Lower leg skin (tissue), 4 donors: ENCODE results near the gene ELF1. TPM values are rescaled to one million over a fixed set of nuclear protein-coding genes. Genes with fewer than 3 reads are reported as not detected.

Source experiments
- DNase-seq, 2 donors: peaks; one replicate each; pipeline ENCODE4 v3.0.0-alpha.2; 2019; ENCODE audit warnings: low spot score in 2 of 2
- H3K4me3 ChIP-seq: fragments of 200-600 bp; sonication (generic); 2 replicates; pipeline ENCODE4 v1.5.1; 2017; ENCODE audit warnings: mild to moderate bottlenecking, low read depth; ENCODE audit not compliant: poor library complexity, severe bottlenecking
- POLR2A ChIP-seq, 2 donors: fragments of 450-650 bp; IDR thresholded peaks; one replicate each; pipeline ENCODE4 v1.6.1; 2016 to 2017; ENCODE audit warnings: antibody characterized with exemption in 2 of 2, mild to moderate bottlenecking in 1 of 2, moderate library complexity in 1 of 2
- WGBS, 2 donors: methylation state at CpG; one replicate each; pipeline ENCODE4 v1.1.5; 2018; 5-methylcytosine and 5-hydroxymethylcytosine counted together
- intact Hi-C: fragments of 100-400 bp; cut with DNase I; formaldehyde crosslinking; loops from one replicate; pipeline ENCODE4 v1.15.0; 2023; ENCODE audit warnings: low total_unique reads
- total RNA-seq, 4 donors: library from RNA; depleted of rRNA; stranded (reverse); fragments of >200 nt; gene quantifications; one replicate each; pipeline ENCODE4 v1.1.0, GENCODE V29; 2016
- TF ChIP-seq, protein P1 (sequence below), 3 donors: fragments of 450-650 bp; IDR thresholded peaks; one replicate each; pipeline ENCODE4 v1.5.1; 2016; ENCODE audit warnings: antibody characterized with exemption in 3 of 3, mild to moderate bottlenecking in 3 of 3, moderate library complexity in 2 of 3

Gene ELF1
- total RNA-seq, 4 donors from 2014 or later: 112 to 137 (median 125) TPM

DNA sequence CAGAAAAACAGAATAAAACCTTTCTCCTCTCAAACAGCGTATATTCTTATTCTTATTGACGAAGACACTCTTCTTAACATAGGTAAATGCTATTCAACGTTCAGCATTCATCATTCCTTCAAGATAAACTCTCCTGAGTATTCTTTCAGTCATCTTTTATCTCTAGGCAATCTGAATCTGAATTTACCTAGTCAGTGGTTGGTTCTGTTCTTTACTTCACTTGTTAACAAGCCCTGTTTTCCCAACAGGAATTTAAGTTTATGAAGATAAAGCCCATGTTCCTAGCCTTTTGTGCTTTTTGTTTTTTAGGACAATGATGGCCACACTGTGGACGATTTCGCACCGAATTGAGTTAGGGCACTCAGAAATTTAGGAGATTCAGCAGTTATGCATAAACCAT, 3.2 kb downstream of the ELF1 start:
- no peak overlapping the region for H3K4me3 ChIP-seq
- intact Hi-C loops: no loop called here
- no peak for DNase-seq
- 78 to 82% methylated on average over 6 of the region's 6 CpGs for WGBS, 2 donors
- TF ChIP-seq, protein P1, sequence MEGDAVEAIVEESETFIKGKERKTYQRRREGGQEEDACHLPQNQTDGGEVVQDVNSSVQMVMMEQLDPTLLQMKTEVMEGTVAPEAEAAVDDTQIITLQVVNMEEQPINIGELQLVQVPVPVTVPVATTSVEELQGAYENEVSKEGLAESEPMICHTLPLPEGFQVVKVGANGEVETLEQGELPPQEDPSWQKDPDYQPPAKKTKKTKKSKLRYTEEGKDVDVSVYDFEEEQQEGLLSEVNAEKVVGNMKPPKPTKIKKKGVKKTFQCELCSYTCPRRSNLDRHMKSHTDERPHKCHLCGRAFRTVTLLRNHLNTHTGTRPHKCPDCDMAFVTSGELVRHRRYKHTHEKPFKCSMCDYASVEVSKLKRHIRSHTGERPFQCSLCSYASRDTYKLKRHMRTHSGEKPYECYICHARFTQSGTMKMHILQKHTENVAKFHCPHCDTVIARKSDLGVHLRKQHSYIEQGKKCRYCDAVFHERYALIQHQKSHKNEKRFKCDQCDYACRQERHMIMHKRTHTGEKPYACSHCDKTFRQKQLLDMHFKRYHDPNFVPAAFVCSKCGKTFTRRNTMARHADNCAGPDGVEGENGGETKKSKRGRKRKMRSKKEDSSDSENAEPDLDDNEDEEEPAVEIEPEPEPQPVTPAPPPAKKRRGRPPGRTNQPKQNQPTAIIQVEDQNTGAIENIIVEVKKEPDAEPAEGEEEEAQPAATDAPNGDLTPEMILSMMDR (IDR thresholded peaks at IDR 0.05): no peak
- no peak for TF ChIP-seq POLR2A (IDR thresholded peaks at IDR 0.05)

- no peak for DNase-seq
- 84 to 88% methylated on average over 2 of the region's 2 CpGs for WGBS, 2 donors
- no peak overlapping the region for H3K4me3 ChIP-seq
- intact Hi-C loops: no loop called here
- TF ChIP-seq, protein P1 (IDR thresholded peaks at IDR 0.05): no peak
- TF ChIP-seq POLR2A (IDR thresholded peaks at IDR 0.05): no peak
These were observed 5.3 kb downstream of the ELF1 start for GRCh38 chr13:41013835-41014234.

DNA sequence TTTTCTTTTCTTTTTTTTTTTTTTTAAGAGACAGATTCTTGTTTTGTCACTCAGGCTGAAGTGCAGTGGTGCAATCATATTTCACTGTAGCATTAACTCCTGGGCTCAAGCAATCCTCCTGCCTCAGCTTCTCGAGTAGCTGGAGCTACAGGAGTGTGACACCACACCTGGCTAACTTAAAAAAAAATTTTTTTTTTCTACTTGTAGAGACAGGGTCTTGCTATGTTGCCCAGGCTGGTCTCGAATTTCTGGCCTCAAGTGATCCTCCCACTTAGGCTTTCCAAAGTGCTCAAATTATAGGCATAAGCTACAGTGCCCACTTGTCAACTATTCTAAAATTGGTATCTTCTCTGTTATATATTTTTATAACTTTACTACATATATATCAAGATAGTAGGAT, 6.6 kb downstream of the ELF1 start:
- no peak for DNase-seq
- intact Hi-C loops: no loop called here
- WGBS, 2 donors: 71 to 85% methylated on average over 2 of the region's 2 CpGs
- no peak for TF ChIP-seq POLR2A (IDR thresholded peaks at IDR 0.05)
- TF ChIP-seq, protein P1 (IDR thresholded peaks at IDR 0.05): no peak
- H3K4me3 ChIP-seq: no peak overlapping the region

GRCh38 chr13:41011382-41011956, 7.6 kb downstream of the ELF1 start:
- H3K4me3 ChIP-seq: no peak overlapping the region
- intact Hi-C loops: no loop called here
- no peak for DNase-seq
- TF ChIP-seq POLR2A (IDR thresholded peaks at IDR 0.05): no peak
- TF ChIP-seq, protein P1 (IDR thresholded peaks at IDR 0.05): no peak
- WGBS, 2 donors: 77 to 81% methylated on average over 4 of the region's 4 CpGs

DNA sequence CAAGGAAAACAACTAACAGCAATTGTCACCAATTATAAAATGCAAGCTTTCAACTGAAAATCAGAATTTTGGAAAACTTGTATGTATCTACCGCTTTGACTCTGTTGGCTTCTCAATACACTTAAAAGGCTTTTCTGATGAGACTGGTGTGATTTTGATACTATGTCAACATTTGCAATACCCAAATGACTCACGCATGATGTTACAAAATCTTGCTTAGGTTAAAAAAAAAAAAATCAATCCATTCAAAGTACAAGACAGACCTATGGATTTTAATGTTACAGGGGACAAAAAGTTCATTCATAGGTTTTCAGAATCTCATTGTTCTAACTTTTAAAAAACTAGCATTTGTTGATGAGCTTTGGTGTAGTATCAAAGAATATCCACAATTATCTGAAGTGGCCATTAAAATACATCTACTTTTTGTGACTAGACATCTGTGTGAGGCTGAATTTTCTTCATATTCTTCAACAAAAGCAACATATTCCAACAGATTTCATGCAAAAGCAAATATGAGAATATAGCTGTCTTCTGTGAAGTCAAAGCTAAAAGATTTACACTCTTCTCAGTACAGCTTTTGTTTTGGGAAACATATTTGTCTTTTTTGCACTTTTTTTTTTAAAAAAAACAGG, 10.7 kb downstream of the ELF1 start:
- intact Hi-C loops: no loop called here
- no peak for DNase-seq
- WGBS, 2 donors: 59 to 71% methylated on average over 2 of the region's 2 CpGs
- no peak for TF ChIP-seq POLR2A (IDR thresholded peaks at IDR 0.05)
- TF ChIP-seq, protein P1 (IDR thresholded peaks at IDR 0.05): no peak
- H3K4me3 ChIP-seq: no peak overlapping the region

GRCh38 chr13:41007744-41008128, 11.4 kb downstream of the ELF1 start:
- WGBS, 2 donors: 46 to 47% methylated on average over 3 of the region's 3 CpGs
- intact Hi-C loops: no loop called here
- H3K4me3 ChIP-seq: no peak overlapping the region
- TF ChIP-seq, protein P1 (IDR thresholded peaks at IDR 0.05): no peak
- TF ChIP-seq POLR2A (IDR thresholded peaks at IDR 0.05): no peak
- DNase-seq: no peak
